ENCODE data around the gene LRP8.

Gene LRP8

DNA sequence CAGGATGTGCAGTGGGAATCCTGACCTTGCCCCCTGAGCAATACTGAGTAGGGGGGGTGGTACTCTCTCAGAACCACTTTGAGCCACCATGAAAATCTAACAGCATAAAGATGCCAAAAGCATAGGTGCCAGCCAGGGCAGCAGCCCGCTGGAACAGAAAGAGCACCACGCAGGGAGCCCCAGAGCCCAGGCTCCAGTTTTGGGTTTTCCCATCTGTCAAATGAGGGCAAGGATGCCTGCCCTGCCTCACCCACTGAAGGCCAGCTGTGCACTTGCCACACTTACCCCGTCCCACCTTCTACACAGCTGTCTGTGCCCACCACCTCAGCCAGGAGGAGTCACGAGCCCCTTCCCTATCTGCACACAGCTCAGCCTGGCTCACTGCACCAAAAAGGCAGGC is 20.8 kb downstream of the LRP8 start:
- H3K9me3 ChIP-seq (ENCODE audit: severe bottlenecking), result no peaks in the 10 kb centered on the region
- no peaks in the 10 kb centered on the region for H3K27me3 ChIP-seq (ENCODE audit: insufficient read depth, low read depth, severe bottlenecking)
- TF ChIP-seq, protein P1, sequence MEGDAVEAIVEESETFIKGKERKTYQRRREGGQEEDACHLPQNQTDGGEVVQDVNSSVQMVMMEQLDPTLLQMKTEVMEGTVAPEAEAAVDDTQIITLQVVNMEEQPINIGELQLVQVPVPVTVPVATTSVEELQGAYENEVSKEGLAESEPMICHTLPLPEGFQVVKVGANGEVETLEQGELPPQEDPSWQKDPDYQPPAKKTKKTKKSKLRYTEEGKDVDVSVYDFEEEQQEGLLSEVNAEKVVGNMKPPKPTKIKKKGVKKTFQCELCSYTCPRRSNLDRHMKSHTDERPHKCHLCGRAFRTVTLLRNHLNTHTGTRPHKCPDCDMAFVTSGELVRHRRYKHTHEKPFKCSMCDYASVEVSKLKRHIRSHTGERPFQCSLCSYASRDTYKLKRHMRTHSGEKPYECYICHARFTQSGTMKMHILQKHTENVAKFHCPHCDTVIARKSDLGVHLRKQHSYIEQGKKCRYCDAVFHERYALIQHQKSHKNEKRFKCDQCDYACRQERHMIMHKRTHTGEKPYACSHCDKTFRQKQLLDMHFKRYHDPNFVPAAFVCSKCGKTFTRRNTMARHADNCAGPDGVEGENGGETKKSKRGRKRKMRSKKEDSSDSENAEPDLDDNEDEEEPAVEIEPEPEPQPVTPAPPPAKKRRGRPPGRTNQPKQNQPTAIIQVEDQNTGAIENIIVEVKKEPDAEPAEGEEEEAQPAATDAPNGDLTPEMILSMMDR (IDR thresholded peaks at IDR 0.05; ENCODE audit: low read depth, low read length), result no peak
- DNase-seq, result no peak
- H3K27ac ChIP-seq, result 0 out of 2 replicates have a peak overlapping the region, but pooled peaks have one; percentile 73
- H3K4me3 ChIP-seq (ENCODE audit: low read depth, low read length), result no peak overlapping the region
- peaks cover 56% of the 10 kb centered on the region for H3K36me3 ChIP-seq

DNA sequence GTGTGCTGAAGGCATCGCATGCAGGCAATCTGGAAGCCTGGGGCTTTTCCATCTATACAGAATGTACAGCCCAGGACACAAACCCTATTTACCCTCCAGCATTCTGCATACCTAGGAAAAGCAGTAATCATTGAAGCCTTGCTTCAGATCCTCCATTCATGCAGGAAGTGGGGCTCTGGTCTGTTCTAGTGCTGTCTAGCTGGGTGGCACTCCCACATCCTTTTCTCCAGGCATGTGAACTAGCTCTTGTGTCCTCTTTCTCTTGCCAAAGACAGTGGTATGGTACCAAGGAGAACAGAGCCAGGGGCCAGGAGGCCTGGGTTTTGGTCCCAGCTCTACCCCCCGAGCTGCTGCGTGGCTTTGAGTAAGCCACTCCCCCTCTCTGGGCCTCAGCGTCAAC is 21.7 kb downstream of the LRP8 start:
- Histone ChIP-seq H3K4me3 (ENCODE audit: low read depth, low read length) (no peak overlapping the region), H3K9me3 (ENCODE audit: severe bottlenecking) (no peaks in the 10 kb centered on the region), H3K27me3 (ENCODE audit: insufficient read depth, low read depth, severe bottlenecking) (no peaks in the 10 kb centered on the region), H3K36me3 (peaks cover 59% of the 10 kb centered on the region), H3K27ac (peak overlapping the region; percentile 73)
- DNase-seq, result no peak
- TF ChIP-seq, protein P1 (IDR thresholded peaks at IDR 0.05; ENCODE audit: low read depth, low read length), result no peak

- TF ChIP-seq, protein P1 (IDR thresholded peaks at IDR 0.05; ENCODE audit: low read depth, low read length), result no peak
- Histone ChIP-seq H3K36me3 (peaks cover 59% of the 10 kb centered on the region), H3K27ac (peak overlapping the region; percentile 73)
Observed at GRCh38 chr1:53305650-53306049, 22.2 kb downstream of the LRP8 start.

GRCh38 chr1:53304527-53304926 is 23.3 kb downstream of the LRP8 start:
- DNase-seq, result no peak
- Histone ChIP-seq H3K27me3 (ENCODE audit: insufficient read depth, low read depth, severe bottlenecking) (no peaks in the 10 kb centered on the region), H3K36me3 (peaks cover 58% of the 10 kb centered on the region), H3K9me3 (ENCODE audit: severe bottlenecking) (no peaks in the 10 kb centered on the region), H3K4me3 (ENCODE audit: low read depth, low read length) (no peak overlapping the region), H3K27ac (peak overlapping the region; percentile 73)
- TF ChIP-seq, protein P1 (IDR thresholded peaks at IDR 0.05; ENCODE audit: low read depth, low read length), result no peak

More at GRCh38 chr1:53305650-53306049, 22.2 kb downstream of the LRP8 start:
- DNase-seq, result no peak
- Histone ChIP-seq H3K4me3 (ENCODE audit: low read depth, low read length) (no peak overlapping the region), H3K9me3 (ENCODE audit: severe bottlenecking) (no peaks in the 10 kb centered on the region), H3K27me3 (ENCODE audit: insufficient read depth, low read depth, severe bottlenecking) (no peaks in the 10 kb centered on the region)

DNA sequence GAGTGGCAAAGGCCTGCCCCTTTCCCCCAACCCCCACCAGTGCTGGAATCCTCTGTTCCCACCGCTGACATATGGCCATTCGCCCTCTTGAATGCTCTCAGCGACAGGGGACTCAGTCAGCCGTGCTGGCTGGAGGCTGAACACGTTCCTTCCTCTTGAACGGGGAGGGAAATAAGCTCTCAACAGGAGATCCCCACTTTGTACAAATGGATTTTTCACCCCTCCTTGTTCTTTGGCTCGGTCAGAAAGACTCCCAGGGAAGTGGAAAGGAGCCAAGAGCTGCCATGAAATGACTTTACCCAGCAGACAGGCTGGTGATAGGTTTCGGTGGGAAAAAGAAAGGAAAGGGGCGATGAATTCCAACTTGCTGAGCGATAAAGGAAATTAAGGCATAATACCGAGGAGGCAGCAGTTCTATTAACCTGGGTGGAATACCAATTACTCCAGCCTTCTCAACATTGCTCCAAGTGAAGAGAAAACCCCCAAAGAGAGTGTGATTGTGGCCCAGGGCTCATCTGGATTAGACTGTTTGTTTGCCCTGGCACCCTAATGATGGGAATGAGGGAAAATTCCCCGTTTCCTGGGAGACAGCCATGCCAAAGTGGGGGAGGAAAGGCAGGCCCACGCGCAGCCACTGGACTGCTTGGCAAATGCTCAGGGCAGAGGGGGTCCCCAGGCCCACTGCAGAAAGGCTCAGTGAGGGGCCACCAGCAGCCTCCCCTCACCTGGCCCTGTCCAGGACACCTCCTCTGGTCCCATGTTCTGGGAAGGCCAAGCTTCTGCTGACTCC is 23.9 kb downstream of the LRP8 start:
- DNase-seq, result peak; percentile 79
- TF ChIP-seq, protein P1 (IDR thresholded peaks at IDR 0.05; ENCODE audit: low read depth, low read length), result no peak
- Histone ChIP-seq H3K9me3 (ENCODE audit: severe bottlenecking) (no peaks in the 10 kb centered on the region), H3K36me3 (peaks cover 60% of the 10 kb centered on the region), H3K27ac (peak overlapping the region; percentile 73), H3K27me3 (ENCODE audit: insufficient read depth, low read depth, severe bottlenecking) (no peaks in the 10 kb centered on the region), H3K4me3 (ENCODE audit: low read depth, low read length) (no peak overlapping the region)

Measured in WERI-Rb-1 (cell line).